Smooth muscle cell of the brain vasculature (primary cell): Measurements from ENCODE around the gene RNF213.

ENCODE experiments used
- DNase-seq: peaks from one replicate; pipeline ENCODE4 v3.0.0-alpha.2; 2012; ENCODE audit warnings: low read depth, low spot score

RNF213 gene

DNA sequence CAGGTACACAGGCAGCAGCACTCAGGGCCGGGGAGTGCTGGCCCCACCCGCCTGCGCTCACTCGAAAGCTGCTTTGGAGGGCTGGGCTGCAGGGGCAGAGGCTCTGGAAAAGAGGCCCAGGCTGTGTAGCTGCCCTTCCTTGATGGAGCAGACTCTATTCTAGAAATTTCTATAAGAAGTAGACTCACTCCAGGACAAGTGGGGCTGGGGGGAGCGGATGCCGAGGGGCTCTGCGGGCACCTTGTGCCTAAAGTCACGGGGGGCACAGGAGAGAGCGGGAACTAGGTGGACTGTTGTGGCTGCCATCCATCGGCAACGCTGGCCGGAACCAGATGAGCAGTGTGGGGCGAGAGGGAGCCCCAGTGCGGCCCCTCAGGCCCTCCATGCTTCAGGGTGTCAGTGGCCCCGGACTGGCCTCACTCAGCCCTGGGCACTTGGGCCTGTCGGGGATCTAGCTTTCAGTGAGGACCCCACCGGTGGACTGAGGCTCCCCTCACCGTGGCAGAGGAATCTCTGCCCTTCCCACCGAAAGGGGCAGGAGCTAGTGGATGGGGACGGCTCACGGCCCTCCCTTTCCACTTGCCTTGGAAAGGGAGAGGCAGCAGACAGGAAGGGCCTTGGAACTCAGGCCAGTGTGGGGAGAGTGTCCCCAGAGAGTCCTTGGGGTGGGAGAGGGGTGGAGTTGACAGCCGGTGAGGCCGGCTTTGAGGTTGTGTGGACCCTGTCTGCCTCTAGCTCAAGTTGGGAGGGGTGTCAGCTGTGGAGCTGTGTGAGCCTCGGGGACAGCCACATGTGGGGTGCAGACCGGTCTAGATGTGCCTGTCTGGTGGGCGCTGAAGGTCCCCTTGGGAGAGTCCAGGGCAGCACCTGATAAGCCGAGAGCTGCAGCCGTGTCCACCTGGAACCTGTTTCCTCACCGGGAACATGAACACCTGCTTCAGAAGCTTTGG lies 170.9 kb downstream of the RNF213 start:
- DNase-seq = no peak

DNA sequence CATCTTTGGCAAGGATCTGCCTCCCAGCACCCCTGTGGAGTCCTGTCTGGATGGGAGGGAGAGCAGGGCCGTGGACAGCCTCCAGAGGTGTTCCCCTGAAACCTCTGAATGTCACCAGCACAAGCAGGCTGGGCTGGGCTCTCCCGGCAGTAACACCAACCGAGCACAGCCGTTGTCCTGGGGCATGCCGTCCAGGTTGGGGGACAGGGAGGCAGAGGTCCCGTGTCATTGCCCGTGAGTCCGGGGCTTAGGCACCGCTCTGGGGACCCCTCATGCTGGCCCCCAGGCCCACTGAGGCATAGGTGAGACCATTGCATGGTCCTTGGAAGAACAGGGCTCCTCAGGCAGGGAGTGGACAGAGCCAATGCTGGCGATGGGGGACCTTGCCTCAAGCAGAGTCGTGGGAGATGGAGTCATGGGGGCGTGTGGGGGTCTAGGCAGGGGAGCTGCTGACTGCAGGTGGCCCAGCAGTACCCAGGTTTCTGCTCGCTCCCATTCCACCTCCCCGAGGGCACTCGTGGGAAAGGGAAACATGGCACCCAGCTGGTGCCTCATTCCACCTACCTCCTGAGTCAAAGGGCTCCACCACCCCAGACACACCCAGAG lies 171.8 kb downstream of the RNF213 start:
- DNase-seq = no peak

DNA sequence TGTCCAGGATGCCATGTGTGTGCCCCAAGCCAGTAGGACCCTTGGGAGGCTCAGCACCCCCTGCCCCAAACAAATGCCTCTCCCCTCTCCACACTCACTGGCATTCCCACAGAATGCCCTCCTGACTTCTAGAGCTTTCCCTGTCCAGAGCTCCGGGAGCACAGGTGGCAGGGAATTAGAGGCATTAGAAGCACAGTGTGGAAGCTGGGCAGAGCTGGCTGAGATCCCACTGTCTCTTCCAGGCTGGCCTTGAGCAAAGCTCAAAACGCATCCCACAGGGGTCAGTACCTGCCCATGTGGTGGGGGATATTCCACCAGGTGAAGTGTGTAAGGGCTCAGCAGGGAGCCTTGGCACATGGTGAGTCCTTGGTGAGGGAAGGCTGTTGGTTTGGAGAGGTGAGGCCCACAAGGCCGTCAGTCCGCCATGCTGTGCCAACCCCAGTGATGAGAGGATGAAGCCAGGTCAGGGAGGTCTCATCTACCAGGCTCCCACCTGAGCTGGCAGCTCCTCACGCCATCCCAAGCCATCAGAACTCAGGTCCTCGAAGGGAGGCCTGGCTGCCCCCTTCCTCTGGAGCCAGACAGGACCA lies 172.4 kb downstream of the RNF213 start:
- no peak for DNase-seq

DNA sequence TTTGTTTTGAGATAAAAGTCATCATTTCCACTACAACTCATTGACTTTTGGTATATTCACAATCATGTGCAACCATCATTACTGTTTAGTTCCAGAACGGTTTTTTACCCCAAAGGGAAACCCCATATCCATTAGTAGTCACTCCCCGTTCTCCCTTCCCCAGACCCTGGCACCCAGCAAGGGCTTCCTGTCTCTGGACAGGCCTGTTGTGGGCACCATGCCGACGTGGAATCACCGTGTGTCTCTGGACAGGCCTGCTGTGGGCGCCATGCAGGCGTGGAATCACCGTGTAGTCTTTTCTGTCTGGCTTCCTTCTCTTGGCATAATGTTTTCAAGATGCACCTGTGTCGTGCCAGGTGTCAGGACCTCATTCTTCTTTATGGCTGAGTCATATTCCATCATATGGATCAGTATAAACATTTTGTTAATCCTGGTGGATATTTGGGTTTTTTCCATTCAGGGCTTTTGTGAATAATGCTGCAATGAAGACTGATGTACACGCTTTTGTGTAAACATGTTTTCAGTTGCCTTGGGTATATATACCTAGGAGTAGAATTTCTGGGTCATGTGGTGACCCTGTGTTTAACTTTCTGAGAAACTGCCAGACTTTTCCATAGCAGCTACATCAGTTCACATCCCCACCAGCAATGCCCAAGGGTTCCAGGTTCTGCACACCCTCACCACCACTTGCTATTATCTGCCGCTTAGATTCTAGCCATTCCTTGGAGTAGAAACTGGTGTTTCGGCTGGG lies 173.4 kb downstream of the RNF213 start:
- DNase-seq = no peak

DNA sequence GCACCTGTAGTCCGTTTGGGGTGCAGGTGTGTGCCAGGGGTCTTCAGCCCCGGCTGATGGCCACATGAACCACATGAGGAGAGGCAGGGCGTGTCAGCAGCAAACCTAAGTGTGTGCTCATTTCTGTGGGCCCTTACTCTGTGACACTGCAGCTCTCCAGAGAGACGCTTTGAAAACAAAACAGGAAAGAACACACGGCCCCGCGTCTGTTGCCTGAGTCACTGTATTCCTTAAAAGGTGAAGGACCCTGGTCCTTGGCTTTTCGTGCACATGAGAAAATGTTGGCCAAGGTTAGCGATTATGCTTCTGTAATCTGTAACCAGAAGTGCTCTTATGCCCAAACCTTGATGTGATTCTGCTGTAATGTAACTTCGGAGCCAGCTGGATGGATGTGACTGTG lies 176.9 kb downstream of the RNF213 start:
- no peak for DNase-seq

DNA sequence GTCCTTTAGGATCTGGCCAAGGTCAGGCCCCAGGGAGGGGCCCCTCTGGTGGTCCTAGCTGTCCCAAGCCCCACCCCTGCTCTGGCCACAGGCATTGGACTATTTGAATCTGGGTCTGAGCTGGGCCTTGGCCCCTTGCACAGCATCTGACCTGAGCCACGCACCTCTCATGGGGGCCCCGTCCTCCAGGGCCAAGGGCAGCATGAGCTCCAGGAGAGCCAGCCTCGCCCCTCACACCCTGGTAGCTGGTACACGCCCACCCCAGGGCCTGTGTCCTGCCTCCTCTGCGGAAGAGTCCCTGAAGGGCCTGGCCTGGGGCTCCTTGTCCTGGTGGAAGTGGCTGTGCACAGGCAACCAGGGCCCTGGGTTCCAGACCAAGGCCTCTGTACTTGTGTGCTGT lies 178.2 kb downstream of the RNF213 start:
- no peak for DNase-seq

DNA sequence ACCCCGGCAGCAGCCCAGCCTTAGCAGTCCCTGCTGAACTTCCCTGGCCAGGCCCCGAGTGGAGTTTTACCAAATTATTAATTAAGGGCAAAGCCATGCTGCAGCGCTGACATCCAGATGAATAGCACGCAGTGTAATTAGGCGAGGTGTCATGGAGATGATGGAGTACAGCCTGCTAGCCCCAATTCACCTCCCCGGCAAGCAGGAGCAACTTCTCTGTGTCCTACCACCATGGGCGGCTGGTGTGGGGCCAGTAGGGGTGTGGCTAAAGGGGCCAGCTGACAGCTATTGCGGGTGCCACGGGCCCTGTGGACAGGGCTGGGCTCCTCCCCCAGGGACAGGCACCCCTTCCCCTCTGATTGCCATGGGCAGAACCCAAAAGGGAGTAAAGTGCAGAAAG lies 178.8 kb downstream of the RNF213 start:
- no peak for DNase-seq

DNA sequence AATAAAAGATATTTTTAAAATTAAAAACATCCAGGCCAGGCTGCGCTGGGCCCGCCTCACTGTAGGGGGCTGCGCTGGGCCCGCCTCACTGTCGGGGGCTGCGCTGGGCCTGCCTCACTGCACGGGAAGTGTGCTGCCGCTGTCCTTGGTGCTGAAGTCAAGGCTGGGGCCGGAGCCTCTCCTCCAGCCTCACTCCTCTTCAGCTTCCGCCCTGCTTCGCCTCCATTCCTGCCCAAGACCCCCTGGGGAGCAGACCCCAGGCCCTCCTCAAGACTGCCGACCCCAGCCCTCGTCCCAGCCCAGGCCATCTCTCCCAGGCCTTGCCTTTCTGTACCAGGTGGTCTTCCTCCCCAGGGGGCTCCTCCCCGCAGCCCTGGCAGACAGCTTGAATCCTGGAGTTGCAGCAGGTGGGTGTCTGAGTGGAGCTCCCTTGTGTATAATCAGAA lies 180.5 kb downstream of the RNF213 start:
- no peak for DNase-seq

DNA sequence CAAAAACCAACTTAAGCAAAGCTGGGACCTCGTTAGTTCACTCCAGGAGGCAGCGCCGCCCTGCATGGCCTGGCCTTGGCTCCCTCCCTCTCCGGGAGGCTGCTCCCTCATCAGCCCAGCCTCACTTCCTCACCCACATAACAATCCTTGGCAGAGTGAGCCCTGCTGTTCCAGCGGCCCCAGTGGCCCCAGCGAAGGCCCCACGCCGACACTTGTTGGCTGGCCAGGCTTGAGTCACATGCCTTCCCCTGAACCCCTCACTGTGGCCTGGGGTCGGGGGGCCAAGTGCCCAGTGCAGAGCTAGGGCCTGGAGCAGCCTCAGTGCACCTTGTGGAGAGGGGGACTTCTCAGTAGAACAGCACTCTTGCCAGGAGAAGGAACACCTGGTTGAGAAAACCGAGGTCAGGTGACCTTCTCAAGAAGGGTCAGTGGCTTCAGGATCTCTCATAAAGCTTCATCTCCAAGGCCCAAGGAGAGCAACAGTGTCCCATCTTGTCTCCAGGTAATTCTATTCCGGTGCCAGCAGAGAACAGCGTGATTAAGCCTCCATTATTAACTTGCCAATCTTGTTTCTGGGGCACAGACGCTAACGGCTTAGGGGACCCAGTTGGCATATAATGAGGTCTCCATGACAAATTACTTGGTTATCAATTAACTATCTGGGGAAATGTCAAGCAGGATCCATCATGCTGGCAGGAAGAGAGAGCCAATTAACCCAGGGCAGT lies 181.1 kb downstream of the RNF213 start:
- DNase-seq = no peak

DNA sequence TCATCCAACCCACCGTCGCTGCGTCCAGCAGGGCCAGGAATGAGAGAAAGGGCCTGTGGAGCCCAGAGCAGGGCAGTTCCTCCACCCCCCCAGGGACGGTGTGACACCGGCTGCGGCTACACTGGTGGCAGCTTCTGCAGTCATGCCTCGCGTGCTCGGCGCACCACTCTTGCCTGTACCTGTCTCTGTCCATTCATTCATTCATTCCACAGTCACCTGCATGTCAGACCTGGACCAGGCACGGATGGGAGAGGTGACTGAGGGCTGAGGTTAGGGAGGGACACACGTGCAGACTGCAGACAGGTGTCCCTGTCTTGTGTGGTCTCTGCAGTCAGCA lies 181.6 kb downstream of the RNF213 start:
- no peak for DNase-seq

DNA sequence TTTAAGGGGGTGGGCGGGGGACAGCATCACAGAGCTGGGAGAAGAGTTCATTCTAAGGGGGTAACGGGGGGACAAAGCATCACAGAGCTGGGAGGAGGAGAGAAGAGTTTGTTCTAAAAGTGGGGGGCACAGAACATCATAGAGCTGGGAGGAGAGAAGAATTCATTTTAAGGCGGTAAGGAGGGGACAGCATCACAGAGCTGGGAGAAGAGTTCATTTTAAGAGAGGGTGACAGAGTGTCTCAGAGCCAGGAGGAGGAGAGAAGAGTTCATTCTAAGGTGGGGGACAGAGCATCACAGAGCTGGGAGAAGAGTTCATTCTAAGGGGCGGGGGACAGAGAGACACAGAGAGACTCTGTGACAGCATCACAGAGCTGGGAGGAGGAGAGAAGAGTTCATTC lies 182.1 kb downstream of the RNF213 start:
- no peak for DNase-seq

DNA sequence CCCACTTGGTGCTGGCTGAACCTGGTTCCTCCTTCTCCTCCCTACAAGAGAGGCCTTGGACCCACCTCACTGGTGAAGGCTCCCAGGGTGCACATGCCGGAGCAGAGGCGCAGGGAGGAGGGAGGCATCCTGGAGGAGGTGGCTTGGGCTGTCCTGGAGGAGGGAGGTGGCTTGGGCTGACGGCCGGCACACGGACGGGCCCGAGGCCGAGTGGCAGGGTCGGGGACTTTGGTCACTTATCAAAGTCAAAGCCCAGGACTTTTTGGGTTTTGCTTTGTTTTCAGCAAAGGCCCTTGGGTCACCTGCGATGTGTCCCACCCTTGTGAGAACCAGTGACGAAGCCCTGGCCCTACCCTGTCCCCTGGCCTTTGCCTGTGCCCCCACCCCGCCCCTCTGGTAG lies 182.8 kb downstream of the RNF213 start:
- no peak for DNase-seq

DNA sequence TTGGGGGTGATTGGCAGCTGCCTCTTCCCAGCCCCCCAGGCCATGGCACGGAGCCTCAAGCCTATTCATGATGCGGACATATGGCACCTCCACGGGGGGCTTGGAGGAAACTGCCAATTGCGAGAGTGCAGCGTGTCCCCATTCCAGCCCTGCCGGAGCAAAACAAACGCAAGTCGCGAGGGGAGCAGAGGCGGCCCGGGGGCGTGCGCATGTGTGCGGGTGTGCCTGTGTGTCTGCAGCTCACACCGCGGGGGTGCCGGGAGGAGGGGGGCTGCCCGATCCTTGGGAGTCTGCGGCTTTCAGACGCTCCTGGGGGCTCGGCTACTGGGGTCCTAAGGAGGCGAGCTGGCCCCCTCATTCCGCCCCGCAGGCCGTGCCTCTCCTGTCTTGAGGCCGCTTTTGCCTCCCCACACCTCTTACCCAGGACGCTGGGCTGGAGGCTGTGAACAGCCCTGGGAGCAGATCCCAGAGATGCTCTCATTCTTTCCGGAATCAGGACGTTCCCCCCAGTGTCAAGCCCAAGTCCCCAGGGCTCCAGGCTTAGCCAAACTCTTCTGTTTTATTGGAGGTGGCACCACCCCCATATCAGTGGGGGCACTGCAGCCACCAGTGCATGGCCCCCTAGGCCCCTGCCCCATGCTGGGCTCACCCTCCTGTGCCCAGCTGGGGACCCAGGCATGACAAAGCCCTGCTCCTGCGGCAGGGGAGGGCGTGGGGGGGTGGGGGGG lies 183.4 kb downstream of the RNF213 start:
- no peak for DNase-seq

DNA sequence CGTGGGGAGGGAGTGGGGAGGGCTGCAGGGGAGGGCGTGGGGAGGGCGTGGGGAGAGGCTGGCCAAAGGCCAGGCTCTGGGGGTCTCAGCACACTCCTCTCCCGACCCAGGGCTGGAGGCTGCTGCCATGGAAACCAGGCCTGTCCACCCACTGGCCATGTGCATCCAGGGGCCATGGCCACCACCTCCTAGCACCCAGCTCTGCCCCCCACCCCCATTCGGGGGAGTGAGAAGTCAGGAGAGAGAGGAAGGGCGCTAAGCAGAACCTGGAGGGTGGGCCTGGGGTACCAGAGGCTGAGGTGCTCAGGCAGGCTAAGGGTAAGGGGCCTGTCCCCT lies 184.0 kb downstream of the RNF213 start:
- no peak for DNase-seq

DNA sequence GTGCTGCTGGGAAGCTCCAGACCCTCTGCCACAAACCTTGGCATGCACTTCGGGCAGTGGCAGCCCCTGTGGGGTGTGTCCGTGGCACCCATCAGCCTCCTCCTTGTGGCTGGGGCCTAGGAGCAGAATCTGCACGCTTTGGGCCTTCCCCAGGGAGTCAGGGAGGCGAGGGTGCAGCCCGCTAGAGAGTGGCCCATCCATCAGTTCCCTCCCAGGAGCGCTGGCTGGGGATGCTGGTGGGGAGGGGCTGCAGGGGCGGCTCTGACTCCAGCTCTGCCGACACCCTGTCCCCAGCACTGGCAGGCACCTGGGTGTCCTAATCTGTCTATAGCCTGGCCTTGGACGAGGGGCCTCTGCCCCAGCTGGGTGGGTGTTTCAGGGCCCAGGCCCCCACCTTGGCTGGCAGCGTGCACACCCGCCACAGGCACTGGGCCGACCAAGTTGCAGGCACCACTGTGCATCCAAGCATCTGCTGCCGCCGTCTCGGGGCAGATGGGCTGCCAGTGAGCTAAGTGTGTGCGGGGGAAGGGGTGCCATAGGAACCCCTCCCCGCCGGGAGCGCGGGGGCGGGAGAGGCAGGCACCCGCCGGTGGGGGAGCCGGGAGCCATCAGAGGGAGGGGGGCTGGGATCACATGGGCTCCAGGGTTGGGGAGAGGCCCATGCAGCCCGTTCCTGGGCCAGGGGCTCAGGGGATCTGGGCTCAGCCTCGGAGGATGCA lies 184.5 kb downstream of the RNF213 start:
- no peak for DNase-seq

DNA sequence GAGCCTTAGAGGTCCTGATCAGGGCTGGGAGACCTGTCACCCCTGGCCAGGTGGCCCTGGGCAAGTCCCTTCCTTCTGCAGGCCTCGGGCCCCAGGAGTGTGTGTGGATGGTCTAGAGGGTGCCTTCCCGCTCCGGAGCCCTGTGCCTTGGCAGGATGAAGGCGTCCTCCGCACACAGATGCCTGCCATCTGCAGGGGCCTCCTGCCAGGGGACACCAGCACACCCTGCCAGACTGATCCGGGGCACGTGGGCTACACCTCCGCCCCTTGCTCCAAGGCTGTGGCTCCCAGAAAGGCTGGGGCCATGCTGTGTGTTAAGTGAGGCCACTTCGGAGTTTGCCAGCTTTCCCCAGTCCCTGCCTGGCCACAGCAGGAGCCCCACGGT lies 185.1 kb downstream of the RNF213 start:
- DNase-seq = no peak

DNA sequence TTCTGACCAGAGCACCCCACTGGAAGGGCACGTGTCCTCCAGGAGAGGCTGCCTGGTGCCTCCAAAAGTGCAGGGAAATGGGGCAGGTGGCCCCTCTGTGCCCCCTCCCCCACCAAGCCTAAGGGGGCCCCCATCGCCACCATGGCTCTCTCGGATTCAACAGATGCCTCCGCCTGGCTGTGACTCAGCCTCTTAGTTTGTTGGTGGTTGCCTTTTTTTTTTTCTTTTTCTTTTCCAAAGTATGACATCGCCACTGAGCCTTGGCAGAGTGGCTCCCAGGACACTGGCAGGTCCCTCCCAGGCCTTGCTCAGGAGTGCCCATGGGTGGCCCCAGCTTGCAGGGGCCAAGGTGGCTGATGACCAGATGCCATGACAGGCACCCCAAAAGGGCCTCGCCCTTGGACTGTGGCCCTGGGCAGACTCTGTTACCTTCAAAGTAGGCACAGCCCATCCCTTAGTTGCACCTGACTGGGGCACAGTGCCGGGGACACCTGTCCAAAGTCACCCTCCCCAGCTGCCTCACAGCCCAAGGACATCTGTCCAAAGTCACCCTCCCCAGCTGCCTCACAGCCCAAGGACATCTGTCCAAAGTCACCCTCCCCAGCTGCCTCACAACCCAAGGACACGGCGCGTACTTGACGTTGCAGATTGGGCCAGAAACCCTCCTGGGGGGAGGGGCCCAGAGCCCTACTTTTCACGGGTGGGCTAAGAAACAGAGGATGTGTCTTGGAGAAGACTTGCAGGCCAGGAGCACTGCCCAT lies 186.2 kb downstream of the RNF213 start:
- DNase-seq = no peak

DNA sequence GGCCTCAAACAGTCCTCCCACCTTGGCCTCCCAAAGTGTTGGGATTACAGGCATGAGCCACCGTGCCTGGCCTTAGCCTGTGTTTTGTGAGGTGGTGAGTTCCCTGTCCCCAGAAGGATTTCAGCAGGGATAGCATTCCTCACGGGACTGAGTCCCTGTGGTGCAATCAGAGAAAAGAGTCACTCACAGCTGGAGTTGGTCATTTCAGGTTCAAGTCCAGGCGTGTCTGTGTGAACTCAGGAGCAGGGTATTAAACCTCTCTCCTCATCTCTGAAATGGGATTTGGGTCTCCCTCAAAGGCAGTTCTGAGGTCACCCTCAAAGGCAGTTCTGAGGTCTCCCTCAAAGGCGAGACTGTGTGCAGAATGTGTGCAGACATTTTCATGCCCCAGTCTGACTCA lies 187.1 kb downstream of the RNF213 start:
- no peak for DNase-seq
